Chondrocyte (in vitro differentiated cells): Measurements from ENCODE around the gene IER5. TPM values are rescaled to one million over a fixed set of nuclear protein-coding genes. Genes with fewer than 3 reads are reported as not detected.

ENCODE experiments used
- DNase-seq: peaks from one replicate; pipeline ENCODE4 v3.0.0; 2021; ENCODE audit warnings: mixed read lengths, low spot score
- H3K27ac Mint-ChIP-seq: one replicate; pipeline ENCODE4 v1.8.0; 2021; ENCODE audit warnings: mild to moderate bottlenecking, moderate library complexity, mixed read lengths; ENCODE audit not compliant: unreplicated experiment
- H3K27me3 Mint-ChIP-seq: 2 replicates; pipeline ENCODE4 v1.8.0; 2021; ENCODE audit warnings: low read depth, mixed read lengths
- H3K36me3 Mint-ChIP-seq: 2 replicates; pipeline ENCODE4 v1.8.0; 2021; ENCODE audit warnings: low read depth, mixed read lengths
- H3K4me1 Mint-ChIP-seq: 2 replicates; pipeline ENCODE4 v1.8.0; 2021; ENCODE audit warnings: low read depth, mild to moderate bottlenecking, mixed read lengths
- H3K4me3 Mint-ChIP-seq: one replicate; pipeline ENCODE4 v1.8.0; 2021; ENCODE audit warnings: mild to moderate bottlenecking, moderate library complexity, mixed read lengths; ENCODE audit not compliant: unreplicated experiment
- H3K9me3 Mint-ChIP-seq: 2 replicates; pipeline ENCODE4 v1.8.0; 2021; ENCODE audit warnings: low read depth, mixed read lengths
- CTCF ChIP-seq: fragments of 200-600 bp; sonication (generic); IDR thresholded peaks from 2 replicates; pipeline ENCODE4 v1.5.0; 2021; ENCODE audit warnings: antibody characterized with exemption, mild to moderate bottlenecking, moderate library complexity
- total RNA-seq: library from RNA; stranded (reverse); gene quantifications from 3 replicates; pipeline ENCODE4 v1.2.1, GENCODE V29; 2021

Gene IER5
- total RNA-seq, 1 donor from 2014 or later, result 15.6 TPM

GRCh38 chr1:181077576-181078242 is 10.8 kb upstream of the IER5 start:
- Mint-ChIP-seq H3K4me3 (peak overlapping the region; percentile 11), H3K4me1 (peaks cover 25% of the 10 kb centered on the region), H3K36me3 (no peaks in the 10 kb centered on the region), H3K27ac (peak overlapping the region; percentile 84), H3K9me3 (peaks cover 2% of the 10 kb centered on the region), H3K27me3 (no peaks in the 10 kb centered on the region)
- no peak for TF ChIP-seq CTCF
- no peak for DNase-seq

- peaks cover 25% of the 10 kb centered on the region for H3K4me1 Mint-ChIP-seq
- no peaks in the 10 kb centered on the region for H3K27me3 Mint-ChIP-seq
- DNase-seq, result no peak
- no peak overlapping the region for H3K27ac Mint-ChIP-seq
- TF ChIP-seq CTCF, result no peak
- no peaks in the 10 kb centered on the region for H3K36me3 Mint-ChIP-seq
- no peak overlapping the region for H3K4me3 Mint-ChIP-seq
- H3K9me3 Mint-ChIP-seq, result peaks cover 2% of the 10 kb centered on the region
Observed at GRCh38 chr1:181079382-181079781, 9.1 kb upstream of the IER5 start.

GRCh38 chr1:181079920-181080319 is 8.6 kb upstream of the IER5 start:
- Mint-ChIP-seq H3K27ac (no peak overlapping the region), H3K4me1 (peaks cover 25% of the 10 kb centered on the region)

GRCh38 chr1:181080556-181080955 is 7.9 kb upstream of the IER5 start:
- H3K4me1 Mint-ChIP-seq, result peaks cover 25% of the 10 kb centered on the region
- H3K27ac Mint-ChIP-seq, result no peak overlapping the region
- H3K36me3 Mint-ChIP-seq, result no peaks in the 10 kb centered on the region
- H3K27me3 Mint-ChIP-seq, result no peaks in the 10 kb centered on the region
- DNase-seq, result no peak
- TF ChIP-seq CTCF, result no peak
- H3K9me3 Mint-ChIP-seq, result no peaks in the 10 kb centered on the region
- no peak overlapping the region for H3K4me3 Mint-ChIP-seq

More at GRCh38 chr1:181079920-181080319, 8.6 kb upstream of the IER5 start:
- Mint-ChIP-seq H3K27me3 (no peaks in the 10 kb centered on the region), H3K9me3 (no peaks in the 10 kb centered on the region), H3K36me3 (no peaks in the 10 kb centered on the region), H3K4me3 (no peak overlapping the region)
- DNase-seq, result no peak
- TF ChIP-seq CTCF, result peak; percentile 32

- Mint-ChIP-seq H3K36me3 (no peaks in the 10 kb centered on the region), H3K27me3 (no peaks in the 10 kb centered on the region), H3K4me1 (peaks cover 25% of the 10 kb centered on the region), H3K4me3 (no peak overlapping the region), H3K27ac (no peak overlapping the region), H3K9me3 (no peaks in the 10 kb centered on the region)
- DNase-seq, result no peak
- TF ChIP-seq CTCF, result no peak
Observed at GRCh38 chr1:181081395-181081794, 7.1 kb upstream of the IER5 start.
